H1 (cell line): ENCODE results near the gene CLEC2D. TPM values are rescaled to one million over a fixed set of nuclear protein-coding genes. Genes with fewer than 3 reads are reported as not detected.
A peak's percentile ranks its signal among the peaks of the same experiment; 100 is the strongest.

Source experiments
- CTCF ChIA-PET: fragments of 300-600 bp; sonication (Branson Sonifier 250); formaldehyde crosslinking; loops from one replicate; lab custom pipeline; 2021; ENCODE audit not compliant: partially characterized antibody; lab: Charles Lee
- POLR2A ChIA-PET: fragments of 300-600 bp; sonication (Branson Sonifier 250); formaldehyde crosslinking; loops from one replicate; lab custom pipeline; 2021; ENCODE audit warnings: inconsistent platforms; ENCODE audit not compliant: partially characterized antibody; lab: Charles Lee
- DNase-seq, 2 experiments: peaks; one replicate each; pipeline versions ENCODE4 v3.0.0 to v3.0.0-alpha.2; 2010 to 2022; ENCODE audit warnings: low spot score in 2 of 2, low read depth in 1 of 2, mixed read lengths in 1 of 2
- FAIRE-seq: peaks from 2 replicates; lab custom pipeline; 2011; peaks lifted over from hg19 to GRCh38; lab: Jason Lieb, UNC
- H2AFZ ChIP-seq: 2 replicates; pipeline ENCODE4 v1.8.1; 2012; ENCODE audit warnings: low read length, inconsistent platforms
- H2AK5ac ChIP-seq: 2 replicates; pipeline ENCODE4 v1.6.1; 2013; ENCODE audit warnings: low read depth, low read length
- H2BK120ac ChIP-seq: replicated peaks from 2 replicates; pipeline ENCODE3; 2013; ENCODE audit warnings: low read depth, low read length, inconsistent platforms
- H2BK12ac ChIP-seq: 2 replicates; pipeline ENCODE4 v1.6.1; 2013; ENCODE audit warnings: low read depth, low read length
- H2BK15ac ChIP-seq: 2 replicates; pipeline ENCODE4 v1.6.1; 2013; ENCODE audit warnings: low read length
- H2BK20ac ChIP-seq: 2 replicates; pipeline ENCODE4 v1.6.1; 2013; ENCODE audit warnings: low read length
- H2BK5ac ChIP-seq: 2 replicates; pipeline ENCODE4 v1.6.1; 2013; ENCODE audit warnings: low read depth, low read length
- H3K14ac ChIP-seq: 2 replicates; pipeline ENCODE4 v1.6.1; 2013; ENCODE audit warnings: inconsistent platforms; ENCODE audit not compliant: insufficient read length
- H3K18ac ChIP-seq: 2 replicates; pipeline ENCODE4 v1.6.1; 2013; ENCODE audit warnings: low read length; ENCODE audit errors: extremely low read depth
- H3K23ac ChIP-seq: 2 replicates; pipeline ENCODE4 v1.6.1; 2013; ENCODE audit warnings: inconsistent platforms; ENCODE audit not compliant: insufficient read length
- H3K23me2 ChIP-seq: 2 replicates; pipeline ENCODE4 v1.6.1; 2013; ENCODE audit warnings: low read depth, low read length
- H3K27ac ChIP-seq: 2 replicates; pipeline ENCODE4 v1.6.1; 2011; ENCODE audit warnings: low read depth, low read length, inconsistent platforms
- H3K27me3 ChIP-seq, 4 experiments: replicated peaks in 1 of 4; 1 replicate in 1 of 4; 2 replicates in 3 of 4; pipeline versions ENCODE4 v1.6.1 to v1.8.1; 2011 to 2013; ENCODE audit warnings: low read length in 3 of 4, mild to moderate bottlenecking in 3 of 4, inconsistent platforms in 2 of 4, mixed read lengths in 2 of 4, moderate library complexity in 1 of 4; ENCODE audit not compliant: control insufficient read depth in 3 of 4, insufficient read depth in 3 of 4; ENCODE audit errors: extremely low read depth in 1 of 4
- H3K36me3 ChIP-seq, 4 experiments: 2 replicates each; pipeline versions ENCODE4 v1.6.1 to v1.8.1; 2011 to 2013; ENCODE audit warnings: mild to moderate bottlenecking in 4 of 4, low read length in 3 of 4, moderate library complexity in 2 of 4, control low read depth in 1 of 4, inconsistent platforms in 1 of 4; ENCODE audit not compliant: insufficient read depth in 4 of 4, control insufficient read depth in 2 of 4
- H3K4ac ChIP-seq: replicated peaks from 2 replicates; pipeline ENCODE3; 2013; ENCODE audit warnings: low read length, low read depth, mixed read lengths, inconsistent platforms; ENCODE audit not compliant: insufficient read length
- H3K4me1 ChIP-seq, 4 experiments: replicated peaks in 1 of 4; 1 replicate in 1 of 4; 2 replicates in 3 of 4; pipeline versions ENCODE4 v1.6.1 to v1.8.1; 2011 to 2013; ENCODE audit warnings: low read length in 3 of 4, inconsistent platforms in 2 of 4, mixed read lengths in 1 of 4; ENCODE audit not compliant: insufficient read depth in 4 of 4, control insufficient read depth in 3 of 4
- H3K4me2 ChIP-seq, 2 experiments: 2 replicates each; pipeline versions ENCODE4 v1.6.1 to v1.8.1; 2011 to 2013; ENCODE audit warnings: low read depth in 2 of 2, low read length in 2 of 2, control low read depth in 1 of 2, inconsistent platforms in 1 of 2, mild to moderate bottlenecking in 1 of 2; ENCODE audit not compliant: insufficient read depth in 1 of 2
- H3K4me3 ChIP-seq, 4 experiments: fragments of 200-600, 300-600 bp in 1 of 4; sonication (generic), shearing (Covaris generic), sonication (Bioruptor Twin) in 1 of 4; 2 replicates each; pipeline versions ENCODE4 v1.5.1 to v1.8.1; 2011 to 2016; ENCODE audit warnings: low read length in 4 of 4, low read depth in 3 of 4, control low read depth in 2 of 4, inconsistent platforms in 2 of 4, mild to moderate bottlenecking in 2 of 4, mixed read lengths in 1 of 4, moderate library complexity in 1 of 4; ENCODE audit not compliant: insufficient read depth in 2 of 4; ENCODE audit errors: extremely low read depth in 1 of 4
- H3K56ac ChIP-seq: replicated peaks from 2 replicates; pipeline ENCODE3; 2013; ENCODE audit warnings: low read depth, mild to moderate bottlenecking, mixed read lengths, low read length, inconsistent platforms; ENCODE audit not compliant: insufficient read length
- H3K79me1 ChIP-seq: 2 replicates; pipeline ENCODE4 v1.6.1; 2013; ENCODE audit warnings: low read depth, low read length, control low read depth
- H3K79me2 ChIP-seq, 2 experiments: 2 replicates each; pipeline versions ENCODE4 v1.6.1 to v1.8.1; 2012 to 2013; ENCODE audit warnings: low read length in 2 of 2, mild to moderate bottlenecking in 2 of 2, inconsistent platforms in 1 of 2; ENCODE audit not compliant: insufficient read depth in 2 of 2, control insufficient read depth in 1 of 2
- H3K9ac ChIP-seq, 4 experiments: replicated peaks in 1 of 4; 1 replicate in 1 of 4; 2 replicates in 3 of 4; pipeline versions ENCODE4 v1.6.1 to v1.8.1; 2011 to 2013; ENCODE audit warnings: low read depth in 3 of 4, low read length in 3 of 4, control low read depth in 2 of 4, mild to moderate bottlenecking in 2 of 4, moderate library complexity in 2 of 4, inconsistent platforms in 1 of 4; ENCODE audit errors: extremely low read depth in 1 of 4
- H3K9me3 ChIP-seq, 2 experiments: 2 replicates each; pipeline versions ENCODE4 v1.6.1 to v1.8.1; 2012 to 2013; ENCODE audit warnings: mild to moderate bottlenecking in 2 of 2, moderate library complexity in 2 of 2, control low read depth in 1 of 2, inconsistent platforms in 1 of 2, low read depth in 1 of 2, low read length in 1 of 2, mixed read lengths in 1 of 2; ENCODE audit not compliant: insufficient read depth in 2 of 2
- H4K20me1 ChIP-seq, 2 experiments: replicated peaks in 1 of 2; 2 replicates each; pipeline versions ENCODE3 to v1.8.1; 2011 to 2013; ENCODE audit warnings: inconsistent platforms in 2 of 2, low read length in 2 of 2, mild to moderate bottlenecking in 1 of 2; ENCODE audit not compliant: insufficient read depth in 2 of 2, control insufficient read depth in 1 of 2
- H4K5ac ChIP-seq: 2 replicates; pipeline ENCODE4 v1.6.1; 2013; ENCODE audit warnings: low read length, low read depth, mixed read lengths, inconsistent platforms; ENCODE audit not compliant: insufficient read length
- H4K8ac ChIP-seq: 2 replicates; pipeline ENCODE4 v1.8.0; 2013; ENCODE audit warnings: mild to moderate bottlenecking, moderate library complexity, low read length, inconsistent platforms; ENCODE audit not compliant: insufficient read depth; ENCODE audit errors: extremely low read depth
- H4K91ac ChIP-seq: replicated peaks from 2 replicates; pipeline ENCODE3; 2013; ENCODE audit warnings: low read length, mixed read lengths, inconsistent platforms; ENCODE audit not compliant: insufficient read length
- JUND ChIP-seq: IDR thresholded peaks from 2 replicates; pipeline ENCODE4 v1.6.1; 2011; ENCODE audit warnings: mild to moderate bottlenecking, improper control_type of control experiment, low read length
- RAD21 ChIP-seq, 2 experiments: IDR thresholded peaks in 1 of 2; conservative IDR thresholded peaks in 1 of 2; 2 replicates each; pipeline ENCODE4 v1.6.1; 2011; ENCODE audit warnings: low read depth in 2 of 2, low read length in 2 of 2, improper control_type of control experiment in 1 of 2, inconsistent platforms in 1 of 2, mild to moderate bottlenecking in 1 of 2, moderate library complexity in 1 of 2
- WGBS, 2 experiments: shearing (Covaris generic) in 1 of 2; methylation state at CpG; one replicate each; pipeline versions ENCODE4 v1.1.6 to v1.1.7; 2013 to 2015; ENCODE audit warnings: low lambda C conversion rate in 2 of 2, mixed read lengths in 2 of 2, inconsistent platforms in 1 of 2, low coverage in 1 of 2, missing lambda C conversion rate in 1 of 2; ENCODE audit not compliant: insufficient replicate concordance in 2 of 2, insufficient coverage in 1 of 2, insufficient read length in 1 of 2; ENCODE audit errors: extremely low coverage in 1 of 2, missing lambda C conversion rate in 1 of 2; 5-methylcytosine and 5-hydroxymethylcytosine counted together
- polyA plus RNA-seq, 7 experiments: library from polyadenylated mRNA; depleted of rRNA in 3 of 7; stranded (reverse) in 5 of 7; unstranded in 2 of 7; fragments of >200 nt in 5 of 7; fragments of 200-250 nt in 2 of 7; gene quantifications; 1 replicate in 5 of 7; 2 replicates in 1 of 7; 4 replicates in 1 of 7; pipeline versions ENCODE4 v1.2.1 to v1.2.3, GENCODE V29; 2011 to 2013; ENCODE audit warnings: missing spikeins in 2 of 7, mixed read lengths in 2 of 7
- total RNA-seq: library from RNA; stranded (reverse); fragmentation: NEBNext Ultra II Directional; extraction: Animal tissue kit (Norgen Biotek cat#: 25700); gene quantifications from 2 replicates; pipeline ENCODE4 v1.2.1, GENCODE V29; 2021
- TF ChIP-seq, protein P1 (sequence below), 3 experiments: IDR thresholded peaks; 1 replicate in 2 of 3; 2 replicates in 1 of 3; pipeline versions ENCODE4 v1.5.1 to v1.6.1; 2011; ENCODE audit warnings: low read length in 3 of 3, mild to moderate bottlenecking in 3 of 3, inconsistent platforms in 2 of 3, low read depth in 1 of 3, moderate library complexity in 1 of 3; ENCODE audit not compliant: insufficient read depth in 1 of 3; ENCODE audit errors: control extremely low read depth in 1 of 3

CLEC2D gene
- total and polyA plus RNA-seq, 2 of the 8 experiments (the other 6 are each of a cell fraction or from before 2014, with no cell fraction given): 4.2 to 6.2 TPM

DNA sequence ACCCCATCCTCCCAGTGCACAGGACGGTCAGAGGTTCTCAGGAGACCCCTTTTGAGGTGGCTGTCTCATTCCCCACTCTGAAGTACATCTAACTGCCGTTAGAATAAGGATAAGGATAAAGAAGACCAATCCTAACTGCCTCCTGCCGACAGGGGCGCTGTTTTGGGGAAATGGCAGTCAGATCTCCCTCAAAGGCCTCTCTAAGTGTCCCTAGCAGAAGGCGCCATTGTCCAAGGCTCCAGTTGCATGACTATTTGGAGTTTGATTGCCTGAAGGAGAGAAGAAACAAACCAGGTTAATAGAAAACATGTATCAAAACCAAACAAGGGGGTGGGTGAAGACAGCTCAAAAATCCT is 32.7 kb upstream of the CLEC2D start:
- Histone ChIP-seq H3K79me1 (no peaks in the 10 kb centered on the region), H2BK12ac (no peak overlapping the region), H3K4ac (no peak overlapping the region), H2BK20ac (no peak overlapping the region), H4K8ac (no peak overlapping the region), H3K27me3 (no peaks in the 10 kb centered on the region), H2AK5ac (no peak overlapping the region), H3K23ac (no peak overlapping the region), H4K20me1 (no peaks in the 10 kb centered on the region), H3K27ac (no peak overlapping the region), H3K36me3 (peaks cover 0 to 9% (median 3%) of the 10 kb centered on the region in 4 experiments; a peak in 2 of 8 replicates), H2BK15ac (no peak overlapping the region), H3K9me3 (peaks cover 26 to 28% of the 10 kb centered on the region in 2 experiments), H3K4me1 (no peaks in the 10 kb centered on the region), H2BK5ac (no peak overlapping the region), H2BK120ac (no peak overlapping the region), H2AFZ (no peak overlapping the region), H3K79me2 (no peaks in the 10 kb centered on the region), H3K4me2 (no peak overlapping the region), H4K91ac (no peak overlapping the region), H3K4me3 (no peak overlapping the region), H3K23me2 (no peaks in the 10 kb centered on the region; the same call in 1 of the 2 replicates), H3K18ac (no peak overlapping the region), H3K9ac (no peak overlapping the region), H3K56ac (no peak overlapping the region), H3K14ac (no peak overlapping the region), H4K5ac (no peak overlapping the region)
- no peak for FAIRE-seq
- TF ChIP-seq RAD21 (IDR thresholded peaks at IDR 0.05 in 1 of 2, conservative IDR thresholded peaks at IDR 0.05 in 1 of 2; ENCODE audit: low read depth in 2 of 2, low read length in 2 of 2): peak in 1 of 2 experiments; percentile 4; a peak in 1 of 4 replicates
- TF ChIP-seq JUND: no peak
- TF ChIP-seq, protein P1, sequence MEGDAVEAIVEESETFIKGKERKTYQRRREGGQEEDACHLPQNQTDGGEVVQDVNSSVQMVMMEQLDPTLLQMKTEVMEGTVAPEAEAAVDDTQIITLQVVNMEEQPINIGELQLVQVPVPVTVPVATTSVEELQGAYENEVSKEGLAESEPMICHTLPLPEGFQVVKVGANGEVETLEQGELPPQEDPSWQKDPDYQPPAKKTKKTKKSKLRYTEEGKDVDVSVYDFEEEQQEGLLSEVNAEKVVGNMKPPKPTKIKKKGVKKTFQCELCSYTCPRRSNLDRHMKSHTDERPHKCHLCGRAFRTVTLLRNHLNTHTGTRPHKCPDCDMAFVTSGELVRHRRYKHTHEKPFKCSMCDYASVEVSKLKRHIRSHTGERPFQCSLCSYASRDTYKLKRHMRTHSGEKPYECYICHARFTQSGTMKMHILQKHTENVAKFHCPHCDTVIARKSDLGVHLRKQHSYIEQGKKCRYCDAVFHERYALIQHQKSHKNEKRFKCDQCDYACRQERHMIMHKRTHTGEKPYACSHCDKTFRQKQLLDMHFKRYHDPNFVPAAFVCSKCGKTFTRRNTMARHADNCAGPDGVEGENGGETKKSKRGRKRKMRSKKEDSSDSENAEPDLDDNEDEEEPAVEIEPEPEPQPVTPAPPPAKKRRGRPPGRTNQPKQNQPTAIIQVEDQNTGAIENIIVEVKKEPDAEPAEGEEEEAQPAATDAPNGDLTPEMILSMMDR (IDR thresholded peaks at IDR 0.05; ENCODE audit: control extremely low read depth in 1 of 3, insufficient read depth in 1 of 3, low read depth in 1 of 3, low read length in 3 of 3): peak in 1 of 3 experiments; percentile 25; a peak in 1 of 4 replicates
- ChIA-PET POLR2A (no interaction called here), CTCF (interaction anchor here (1.2 to 7.7 kb wide), 3 partner anchors 41 to 72 kb away, joined by 3 to 62 read pairs (median 5); no protein-coding TSS in a partner anchor)
- WGBS, 2 experiments: 82% methylated on average over 5 of the region's 5 CpGs; no CpG with 5 or more reads in 1 of the 2 experiments
- DNase-seq: no peak
